OCI-LY1 (cell line): ENCODE measurements around the gene GABRG3.

Experiments used
- H2AFZ ChIP-seq: fragments of 200-600 bp; sonication (generic), shearing (Covaris generic); 2 replicates; pipeline ENCODE4 v1.6.0; 2014; ENCODE audit warnings: antibody characterized with exemption, mild to moderate bottlenecking, low read length
- H3F3A ChIP-seq: fragments of 200-600 bp; sonication (generic), shearing (Covaris generic); 2 replicates; pipeline ENCODE4 v1.6.0; 2014; ENCODE audit warnings: mild to moderate bottlenecking, antibody characterized with exemption, low read length, moderate library complexity; ENCODE audit not compliant: insufficient read depth
- H3K27ac ChIP-seq: fragments of 200-600 bp; sonication (generic); 2 replicates; pipeline ENCODE4 v1.5.1; 2014; ENCODE audit warnings: low read length, mixed run types, mild to moderate bottlenecking, low read depth; ENCODE audit not compliant: poor library complexity, severe bottlenecking
- H3K27me3 ChIP-seq: fragments of 200-600 bp; sonication (generic); 2 replicates; pipeline ENCODE4 v1.6.0; 2014; ENCODE audit warnings: antibody characterized with exemption, mild to moderate bottlenecking, low read length, moderate library complexity; ENCODE audit not compliant: insufficient read depth
- H3K36me3 ChIP-seq: fragments of 200-600 bp; sonication (generic); 2 replicates; pipeline ENCODE4 v1.6.1; 2014; ENCODE audit warnings: mild to moderate bottlenecking, antibody characterized with exemption, low read length, moderate library complexity, mixed read lengths; ENCODE audit not compliant: insufficient read depth
- H3K4me1 ChIP-seq: fragments of 200-600 bp; sonication (generic); 2 replicates; pipeline ENCODE4 v1.5.1; 2014; ENCODE audit warnings: mild to moderate bottlenecking, low read length, moderate library complexity; ENCODE audit not compliant: insufficient read depth, severe bottlenecking
- H3K4me2 ChIP-seq: fragments of 200-600 bp; sonication (generic), shearing (Covaris generic); 2 replicates; pipeline ENCODE4 v1.6.1; 2014; ENCODE audit warnings: low read length
- H3K4me3 ChIP-seq: fragments of 200-600 bp; sonication (generic); 2 replicates; pipeline ENCODE4 v1.5.1; 2014; ENCODE audit warnings: low read length, low read depth, mild to moderate bottlenecking, mixed read lengths; ENCODE audit not compliant: poor library complexity, severe bottlenecking
- H3K79me2 ChIP-seq: fragments of 200-600 bp; shearing (Covaris generic); 2 replicates; pipeline ENCODE4 v1.6.1; 2016; ENCODE audit warnings: mixed run types, low read length, mixed read lengths; ENCODE audit not compliant: insufficient read depth
- H3K9ac ChIP-seq: fragments of 200-600 bp; sonication (generic), shearing (Covaris generic); 2 replicates; pipeline ENCODE4 v1.6.1; 2014; ENCODE audit warnings: mild to moderate bottlenecking, low read length, mixed read lengths
- H3K9me2 ChIP-seq: fragments of 200-600 bp; sonication (generic), shearing (Covaris generic); 2 replicates; pipeline ENCODE4 v1.6.1; 2014; ENCODE audit warnings: low read depth, mild to moderate bottlenecking, low read length, mixed read lengths
- H3K9me3 ChIP-seq: fragments of 200-600 bp; shearing (Covaris generic); 2 replicates; pipeline ENCODE4 v1.6.1; 2014; ENCODE audit warnings: low read length, mixed read lengths
- H4K20me1 ChIP-seq: fragments of 200-600 bp; sonication (generic), shearing (Covaris generic); 2 replicates; pipeline ENCODE4 v1.6.0; 2016; ENCODE audit warnings: mild to moderate bottlenecking, low read length; ENCODE audit not compliant: insufficient read depth
- EZH2 ChIP-seq: fragments of 200-600 bp; sonication (generic), shearing (Covaris generic); IDR thresholded peaks from 2 replicates; pipeline ENCODE4 v1.8.0; 2017; ENCODE audit warnings: borderline replicate concordance, mixed run types, mild to moderate bottlenecking, antibody characterized with exemption, low read length, moderate library complexity, mixed read lengths
- TF ChIP-seq, protein P1 (sequence below): fragments of 200-600 bp; sonication (generic), shearing (Covaris generic); IDR thresholded peaks from 2 replicates; pipeline ENCODE4 v1.5.1; 2017; ENCODE audit warnings: mild to moderate bottlenecking, antibody characterized with exemption, low read length, moderate library complexity, mixed read lengths

The GABRG3 gene

DNA sequence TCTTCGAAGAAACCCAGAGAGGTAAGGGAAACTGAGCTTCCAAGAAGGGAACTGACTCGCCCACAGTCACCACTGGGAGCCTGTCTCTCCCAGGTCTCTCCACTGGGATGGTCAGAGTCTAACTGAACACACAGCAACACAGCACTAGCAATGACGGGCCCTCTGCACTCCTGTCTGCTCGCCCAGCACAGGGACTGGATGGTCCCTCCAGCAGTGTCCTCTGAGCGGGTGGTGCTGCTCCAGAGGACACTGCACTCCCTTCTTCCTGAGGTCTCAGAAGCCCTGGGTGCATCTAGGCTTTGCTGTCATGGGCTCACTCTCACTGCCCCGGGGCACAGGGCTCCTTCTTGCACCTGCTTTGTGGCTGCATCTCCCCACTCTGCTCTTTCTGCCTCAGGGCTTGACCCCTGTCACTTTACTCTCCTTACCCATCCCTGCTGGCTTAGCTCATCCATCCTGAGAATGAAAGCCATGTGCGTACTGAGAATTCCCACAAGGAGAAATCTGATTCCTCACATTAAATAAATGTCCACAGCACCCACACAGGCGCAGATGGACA, 356.6 kb downstream of the GABRG3 start:
- H3K36me3 ChIP-seq, result no peaks in the 10 kb centered on the region
- peaks cover 4% of the 10 kb centered on the region; the same call in 1 of the 2 replicates for H3K27me3 ChIP-seq
- H3K9me2 ChIP-seq, result no peaks in the 10 kb centered on the region
- no peaks in the 10 kb centered on the region for H3K79me2 ChIP-seq
- H3K4me3 ChIP-seq, result no peak overlapping the region
- H3K9me3 ChIP-seq, result no peaks in the 10 kb centered on the region
- no peak for TF ChIP-seq EZH2
- TF ChIP-seq, protein P1, sequence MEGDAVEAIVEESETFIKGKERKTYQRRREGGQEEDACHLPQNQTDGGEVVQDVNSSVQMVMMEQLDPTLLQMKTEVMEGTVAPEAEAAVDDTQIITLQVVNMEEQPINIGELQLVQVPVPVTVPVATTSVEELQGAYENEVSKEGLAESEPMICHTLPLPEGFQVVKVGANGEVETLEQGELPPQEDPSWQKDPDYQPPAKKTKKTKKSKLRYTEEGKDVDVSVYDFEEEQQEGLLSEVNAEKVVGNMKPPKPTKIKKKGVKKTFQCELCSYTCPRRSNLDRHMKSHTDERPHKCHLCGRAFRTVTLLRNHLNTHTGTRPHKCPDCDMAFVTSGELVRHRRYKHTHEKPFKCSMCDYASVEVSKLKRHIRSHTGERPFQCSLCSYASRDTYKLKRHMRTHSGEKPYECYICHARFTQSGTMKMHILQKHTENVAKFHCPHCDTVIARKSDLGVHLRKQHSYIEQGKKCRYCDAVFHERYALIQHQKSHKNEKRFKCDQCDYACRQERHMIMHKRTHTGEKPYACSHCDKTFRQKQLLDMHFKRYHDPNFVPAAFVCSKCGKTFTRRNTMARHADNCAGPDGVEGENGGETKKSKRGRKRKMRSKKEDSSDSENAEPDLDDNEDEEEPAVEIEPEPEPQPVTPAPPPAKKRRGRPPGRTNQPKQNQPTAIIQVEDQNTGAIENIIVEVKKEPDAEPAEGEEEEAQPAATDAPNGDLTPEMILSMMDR, result no peak
- H3K9ac ChIP-seq, result no peak overlapping the region
- no peak overlapping the region for H2AFZ ChIP-seq
- H4K20me1 ChIP-seq, result no peaks in the 10 kb centered on the region
- no peaks in the 10 kb centered on the region for H3F3A ChIP-seq
- H3K27ac ChIP-seq, result no peak overlapping the region
- H3K4me2 ChIP-seq, result no peak overlapping the region
- H3K4me1 ChIP-seq, result no peaks in the 10 kb centered on the region

GRCh38 chr15:27328186-27328585, 357.2 kb downstream of the GABRG3 start:
- Histone ChIP-seq H3F3A (no peaks in the 10 kb centered on the region), H3K4me1 (no peaks in the 10 kb centered on the region), H2AFZ (no peak overlapping the region), H3K9ac (no peak overlapping the region), H3K9me3 (no peaks in the 10 kb centered on the region), H3K36me3 (no peaks in the 10 kb centered on the region), H3K4me3 (no peak overlapping the region), H3K4me2 (no peak overlapping the region), H3K9me2 (no peaks in the 10 kb centered on the region), H3K27ac (no peak overlapping the region), H3K79me2 (no peaks in the 10 kb centered on the region), H3K27me3 (peaks cover 4% of the 10 kb centered on the region; the same call in 1 of the 2 replicates), H4K20me1 (no peaks in the 10 kb centered on the region)
- no peak for TF ChIP-seq EZH2
- TF ChIP-seq, protein P1, result no peak

GRCh38 chr15:27328608-27329007, 357.6 kb downstream of the GABRG3 start:
- no peak overlapping the region for H2AFZ ChIP-seq
- no peaks in the 10 kb centered on the region for H3F3A ChIP-seq
- no peak overlapping the region for H3K4me2 ChIP-seq
- H4K20me1 ChIP-seq, result no peaks in the 10 kb centered on the region
- TF ChIP-seq, protein P1, result no peak
- TF ChIP-seq EZH2, result no peak
- H3K36me3 ChIP-seq, result no peaks in the 10 kb centered on the region
- H3K27ac ChIP-seq, result no peak overlapping the region
- H3K4me1 ChIP-seq, result no peaks in the 10 kb centered on the region
- no peak overlapping the region for H3K4me3 ChIP-seq
- no peak overlapping the region for H3K9ac ChIP-seq
- H3K9me2 ChIP-seq, result no peaks in the 10 kb centered on the region
- H3K27me3 ChIP-seq, result peaks cover 4% of the 10 kb centered on the region; the same call in 1 of the 2 replicates
- no peaks in the 10 kb centered on the region for H3K9me3 ChIP-seq
- no peaks in the 10 kb centered on the region for H3K79me2 ChIP-seq
